SU-DHL-6 (cell line): ENCODE data around the gene NAV2.

Experiments used
- EZH2phosphoT487 ChIP-seq: fragments of 200-600 bp; sonication (generic), shearing (Covaris generic); conservative IDR thresholded peaks from 2 replicates; pipeline ENCODE4 v1.6.1; 2018; ENCODE audit warnings: mild to moderate bottlenecking, antibody characterized with exemption, low read length, moderate library complexity, mixed read lengths
- TF ChIP-seq, protein P1 (sequence below): fragments of 200-600 bp; sonication (generic); IDR thresholded peaks from one replicate; pipeline ENCODE4 v1.5.1; 2017; ENCODE audit warnings: antibody characterized with exemption, mild to moderate bottlenecking, low read length, moderate library complexity; ENCODE audit not compliant: insufficient read depth, poor library complexity, severe bottlenecking

- TF ChIP-seq, protein P1, sequence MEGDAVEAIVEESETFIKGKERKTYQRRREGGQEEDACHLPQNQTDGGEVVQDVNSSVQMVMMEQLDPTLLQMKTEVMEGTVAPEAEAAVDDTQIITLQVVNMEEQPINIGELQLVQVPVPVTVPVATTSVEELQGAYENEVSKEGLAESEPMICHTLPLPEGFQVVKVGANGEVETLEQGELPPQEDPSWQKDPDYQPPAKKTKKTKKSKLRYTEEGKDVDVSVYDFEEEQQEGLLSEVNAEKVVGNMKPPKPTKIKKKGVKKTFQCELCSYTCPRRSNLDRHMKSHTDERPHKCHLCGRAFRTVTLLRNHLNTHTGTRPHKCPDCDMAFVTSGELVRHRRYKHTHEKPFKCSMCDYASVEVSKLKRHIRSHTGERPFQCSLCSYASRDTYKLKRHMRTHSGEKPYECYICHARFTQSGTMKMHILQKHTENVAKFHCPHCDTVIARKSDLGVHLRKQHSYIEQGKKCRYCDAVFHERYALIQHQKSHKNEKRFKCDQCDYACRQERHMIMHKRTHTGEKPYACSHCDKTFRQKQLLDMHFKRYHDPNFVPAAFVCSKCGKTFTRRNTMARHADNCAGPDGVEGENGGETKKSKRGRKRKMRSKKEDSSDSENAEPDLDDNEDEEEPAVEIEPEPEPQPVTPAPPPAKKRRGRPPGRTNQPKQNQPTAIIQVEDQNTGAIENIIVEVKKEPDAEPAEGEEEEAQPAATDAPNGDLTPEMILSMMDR = no peak
- TF ChIP-seq EZH2phosphoT487 = no peak
Observed at GRCh38 chr11:20089367-20089766, 376.7 kb downstream of the NAV2 start.
